Gastroesophageal sphincter (tissue), 4 donors: Measurements from ENCODE around the gene DROSHA. TPM values are rescaled to one million over a fixed set of nuclear protein-coding genes. Genes with fewer than 3 reads are reported as not detected.
"Not testable (repeated sequence)": the region's sequence is repeated elsewhere in the genome, so short reads cannot be mapped to it uniquely, and the experiment has no call there.

Experiments
- ATAC-seq: fragments of 150-250 bp; one replicate; pipeline ENCODE4 v1.9.1; 2016; ENCODE audit warnings: mild to moderate bottlenecking, moderate library complexity
- H3K27ac ChIP-seq, 4 donors: fragments of 200-600 bp; sonication (generic) in 3 of 4; 1 replicate in 3 of 4; 2 replicates in 1 of 4; pipeline ENCODE4 v1.5.1; 2016 to 2019
- H3K27me3 ChIP-seq: fragments of 200-600 bp; sonication (generic); one replicate; pipeline ENCODE4 v1.5.1; 2019
- H3K36me3 ChIP-seq, 2 donors: fragments of 200-600 bp; sonication (generic); one replicate each; pipeline ENCODE4 v1.5.1; 2019; ENCODE audit warnings: control low read depth in 1 of 2
- H3K4me1 ChIP-seq, 3 donors: fragments of 200-600 bp; sonication (generic); 1 replicate in 2 of 3; 2 replicates in 1 of 3; pipeline ENCODE4 v1.5.1; 2016 to 2019; ENCODE audit warnings: control low read depth in 2 of 3
- H3K4me3 ChIP-seq, 2 donors: fragments of 200-600 bp; sonication (generic); one replicate each; pipeline ENCODE4 v1.5.1; 2019; ENCODE audit warnings: mild to moderate bottlenecking in 1 of 2, moderate library complexity in 1 of 2
- H3K9me3 ChIP-seq, 3 donors: fragments of 200-600 bp; sonication (generic); one replicate each; pipeline ENCODE4 v1.5.1; 2017 to 2019; ENCODE audit warnings: control low read depth in 2 of 3
- CTCF ChIP-seq, 4 experiments: fragments of 200-600 bp in 2 of 4; fragments of 450-650 bp in 2 of 4; sonication (generic) in 1 of 4; IDR thresholded peaks; one replicate each; pipeline ENCODE4 v1.5.1; 2017 to 2019; ENCODE audit warnings: antibody characterized with exemption in 4 of 4, mild to moderate bottlenecking in 2 of 4, moderate library complexity in 2 of 4
- EP300 ChIP-seq: sonication (generic); formaldehyde crosslinking; IDR thresholded peaks from one replicate; pipeline ENCODE4 v1.6.1; 2017; ENCODE audit warnings: antibody characterized with exemption, mild to moderate bottlenecking
- POLR2A ChIP-seq, 2 donors: fragments of 450-650 bp; IDR thresholded peaks; one replicate each; pipeline ENCODE4 v1.6.1; 2017; ENCODE audit warnings: antibody characterized with exemption in 2 of 2, mild to moderate bottlenecking in 2 of 2, moderate library complexity in 1 of 2
- POLR2AphosphoS5 ChIP-seq: sonication (generic); formaldehyde crosslinking; IDR thresholded peaks from one replicate; pipeline ENCODE4 v1.6.1; 2017; ENCODE audit warnings: antibody characterized with exemption
- WGBS, 2 donors: methylation state at CpG; one replicate each; pipeline ENCODE4 v1.1.5; 2018; ENCODE audit warnings: low coverage in 1 of 2; 5-methylcytosine and 5-hydroxymethylcytosine counted together
- total RNA-seq, 4 donors: library from RNA; depleted of rRNA; stranded (reverse); fragments of >200 nt; gene quantifications; one replicate each; pipeline ENCODE4 v1.1.0, GENCODE V29; 2016

DROSHA gene
- total RNA-seq, 4 donors from 2014 or later, result 22.4 to 38.0 (median 36.4) TPM

GRCh38 chr5:31573494-31574142 lies 41.7 kb upstream of the DROSHA start:
- no peaks in the 10 kb centered on the region for H3K36me3 ChIP-seq
- H3K27me3 ChIP-seq, result no peaks in the 10 kb centered on the region
- no peak overlapping the region for H3K27ac ChIP-seq
- no peaks in the 10 kb centered on the region for H3K4me1 ChIP-seq
- TF ChIP-seq CTCF (IDR thresholded peaks at IDR 0.05) (no peak), EP300 (no peak), POLR2AphosphoS5 (no peak), POLR2A (IDR thresholded peaks at IDR 0.05) (no peak)
- no peak overlapping the region for H3K4me3 ChIP-seq
- no peak for ATAC-seq
- 90 to 91% methylated on average over 9 to 10 of the region's 10 CpGs for WGBS, 2 donors
- H3K9me3 ChIP-seq, result no peaks in the 10 kb centered on the region

DNA sequence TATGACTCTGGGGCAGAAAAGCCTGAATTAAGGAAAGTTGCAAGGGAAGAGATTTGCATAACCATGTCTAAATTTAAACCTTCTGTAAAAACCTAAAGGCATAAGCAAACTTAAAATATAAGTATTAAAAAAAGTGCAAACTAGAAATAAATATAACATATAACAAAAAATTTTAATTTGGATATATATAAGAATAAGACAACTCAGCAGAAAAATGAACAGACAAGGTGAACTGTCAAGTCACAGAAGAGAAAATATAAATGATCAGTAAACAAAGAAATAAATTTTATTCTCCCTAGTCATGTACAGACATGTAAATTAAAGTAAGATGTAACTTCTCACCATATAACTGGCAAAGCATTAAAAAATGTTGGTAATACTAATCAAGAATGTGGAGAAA lies 37.2 kb upstream of the DROSHA start:
- Histone ChIP-seq H3K27ac (no peak overlapping the region), H3K27me3 (no peaks in the 10 kb centered on the region), H3K9me3 (no peaks in the 10 kb centered on the region), H3K36me3 (no peaks in the 10 kb centered on the region), H3K4me3 (no peak overlapping the region), H3K4me1 (no peaks in the 10 kb centered on the region)
- TF ChIP-seq POLR2A (IDR thresholded peaks at IDR 0.05) (no peak), EP300 (no peak), POLR2AphosphoS5 (no peak), CTCF (IDR thresholded peaks at IDR 0.05) (no peak)
- ATAC-seq, result no peak

GRCh38 chr5:31568302-31568835 lies 36.5 kb upstream of the DROSHA start:
- Histone ChIP-seq H3K27me3 (no peaks in the 10 kb centered on the region), H3K4me1 (peaks cover 0 to 4% (median 0%) of the 10 kb centered on the region in 3 donors), H3K9me3 (no peaks in the 10 kb centered on the region), H3K27ac (no peak overlapping the region), H3K4me3 (no peak overlapping the region), H3K36me3 (no peaks in the 10 kb centered on the region)
- TF ChIP-seq CTCF (IDR thresholded peaks at IDR 0.05), result no peak
- TF ChIP-seq EP300, result no peak
- TF ChIP-seq POLR2A (IDR thresholded peaks at IDR 0.05), result no peak
- TF ChIP-seq POLR2AphosphoS5, result no peak
- WGBS, 2 donors, result 85 to 100% methylated on average over 1 of the region's 1 CpG
- ATAC-seq, result no peak

DNA sequence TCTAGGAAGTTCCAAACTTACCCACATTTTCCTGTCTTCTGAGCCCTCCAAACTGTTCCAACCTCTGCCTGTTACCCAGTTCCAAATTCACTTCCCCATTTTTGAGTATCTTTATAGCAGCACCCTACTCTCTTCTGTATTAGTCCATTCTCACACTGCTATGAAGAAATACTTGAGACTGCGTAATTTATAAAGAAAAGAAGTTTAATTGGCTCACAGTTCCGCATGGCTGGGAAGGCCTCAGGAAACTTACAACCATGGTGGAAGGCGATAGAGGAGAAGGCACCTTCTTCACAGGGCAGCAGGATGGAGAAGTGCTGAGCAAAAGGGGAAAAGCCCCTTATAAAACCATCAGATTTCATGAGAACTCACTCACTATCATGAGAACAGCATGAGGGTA lies 34.5 kb upstream of the DROSHA start:
- H3K27ac ChIP-seq, H3K9me3 ChIP-seq, H3K36me3 ChIP-seq, ATAC-seq, H3K27me3 ChIP-seq, H3K4me3 ChIP-seq: not testable (repeated sequence)
- WGBS, 2 donors, result 100% methylated on average over 1 of the region's 3 CpGs
- H3K4me1 ChIP-seq, result peaks cover 0 to 13% (median 3%) of the 10 kb centered on the region in 3 donors

DNA sequence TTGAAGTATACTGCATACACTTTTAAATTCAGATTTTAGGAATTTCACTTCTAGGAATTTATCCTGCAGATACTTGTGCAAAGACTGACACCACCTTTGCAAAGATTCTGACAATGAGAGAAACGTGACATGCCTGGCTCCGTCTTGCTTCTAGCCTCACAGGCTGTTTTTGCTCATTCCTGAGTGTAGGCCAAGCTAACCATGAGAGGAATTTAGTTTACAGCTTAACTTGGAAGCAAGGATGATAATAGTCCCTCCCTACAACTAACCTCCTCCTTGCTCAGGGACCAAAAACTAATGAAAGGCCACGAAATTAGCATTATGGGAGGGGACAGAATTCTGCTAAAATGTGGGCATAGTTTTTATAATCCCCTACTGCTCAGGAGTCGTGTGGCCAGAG lies 31.3 kb upstream of the DROSHA start:
- Histone ChIP-seq H3K9me3 (no peaks in the 10 kb centered on the region), H3K36me3 (no peaks in the 10 kb centered on the region), H3K4me1 (peaks cover 0 to 13% (median 3%) of the 10 kb centered on the region in 3 donors), H3K27me3 (no peaks in the 10 kb centered on the region), H3K4me3 (no peak overlapping the region), H3K27ac (no peak overlapping the region)
- ATAC-seq, result no peak
- no peak for TF ChIP-seq POLR2A (IDR thresholded peaks at IDR 0.05)
- TF ChIP-seq CTCF (IDR thresholded peaks at IDR 0.05), result no peak
- no peak for TF ChIP-seq POLR2AphosphoS5
- no peak for TF ChIP-seq EP300
- WGBS, 2 donors, result 17 to 31% methylated on average over 3 to 4 of the region's 4 CpGs
